Measurements from ENCODE around the gene WWOX. TPM values are rescaled to one million over a fixed set of nuclear protein-coding genes. Genes with fewer than 3 reads are reported as not detected.

The WWOX gene
- total and polyA plus RNA-seq, 2 of the 8 experiments (the other 6 are each of a cell fraction or from before 2014, with no cell fraction given), result 5.4 to 16.7 TPM

GRCh38 chr16:78620291-78620690, 520.8 kb downstream of the WWOX start:
- no peaks in the 10 kb centered on the region for H3K79me1 ChIP-seq (ENCODE audit: low read depth, low read length)
- CTCF ChIA-PET (ENCODE audit: partially characterized antibody), result interaction anchor here (0.6 kb wide), 1 partner anchor 27 kb away, joined by 5 read pairs; no protein-coding TSS in a partner anchor
- no peak overlapping the region for H3K23ac ChIP-seq (ENCODE audit: insufficient read length)
- H3K4me2 ChIP-seq (ENCODE audit: insufficient read depth in 1 of 2, low read depth in 2 of 2, low read length in 2 of 2), result no peak overlapping the region
- no peak overlapping the region for H2BK20ac ChIP-seq (ENCODE audit: low read length)
- H3K18ac ChIP-seq (ENCODE audit: extremely low read depth, low read length), result no peak overlapping the region
- no peak overlapping the region for H3K27ac ChIP-seq (ENCODE audit: low read depth, low read length)
- no peak overlapping the region for H3K4me3 ChIP-seq (ENCODE audit: extremely low read depth in 1 of 4, insufficient read depth in 2 of 4, low read depth in 3 of 4, low read length in 4 of 4)
- no peak overlapping the region for H2BK120ac ChIP-seq (replicated peaks; ENCODE audit: low read depth, low read length)
- H3K23me2 ChIP-seq (ENCODE audit: low read depth, low read length), result no peaks in the 10 kb centered on the region
- no peak overlapping the region for H2BK12ac ChIP-seq (ENCODE audit: low read depth, low read length)
- FAIRE-seq (no peak), DNase-seq (ENCODE audit: low read depth in 1 of 2, low spot score in 2 of 2) (no peak)
- H2AFZ ChIP-seq (ENCODE audit: low read length), result no peak overlapping the region
- TF ChIP-seq SIX5 (IDR thresholded peaks at IDR 0.05; ENCODE audit: low read depth, low read length), result no peak
- no peak for TF ChIP-seq NANOG (IDR thresholded peaks at IDR 0.05; ENCODE audit: insufficient read depth, low read depth, low read length, poor library complexity, severe bottlenecking)
- TF ChIP-seq TCF12 (IDR thresholded peaks at IDR 0.05; ENCODE audit: low read depth, low read length), result no peak
- no peak for TF ChIP-seq SUZ12 (IDR thresholded peaks at IDR 0.05; ENCODE audit: low read length)
- no peak for TF ChIP-seq BRCA1 (IDR thresholded peaks at IDR 0.05; ENCODE audit: low read depth, low read length)
- no peak for TF ChIP-seq ZNF274 (IDR thresholded peaks at IDR 0.05; ENCODE audit: borderline replicate concordance, extremely low read depth, low read length)
- TF ChIP-seq JUN (IDR thresholded peaks at IDR 0.05; ENCODE audit: low read depth, low read length), result no peak
- TF ChIP-seq YY1 (IDR thresholded peaks at IDR 0.05; ENCODE audit: low read depth, low read length), result no peak
- 90% methylated on average over 2 of the region's 2 CpGs; no CpG with 5 or more reads in 1 of the 2 experiments for WGBS, 2 experiments (ENCODE audit: extremely low coverage in 1 of 2, insufficient coverage in 1 of 2, insufficient read length in 1 of 2, insufficient replicate concordance in 2 of 2, low coverage in 1 of 2, low lambda C conversion rate in 2 of 2, missing lambda C conversion rate in 1 of 2)
- peaks cover 4 to 7% of the 10 kb centered on the region in 2 experiments; a peak in 1 of 4 replicates for H3K9me3 ChIP-seq (ENCODE audit: insufficient read depth in 2 of 2, low read depth in 1 of 2, low read length in 1 of 2)
- H4K5ac ChIP-seq (ENCODE audit: insufficient read length, low read depth, low read length), result no peak overlapping the region
- H3K9ac ChIP-seq (replicated peaks in 1 of 4; ENCODE audit: extremely low read depth in 1 of 4, low read depth in 3 of 4, low read length in 3 of 4), result no peak overlapping the region
- H3K79me2 ChIP-seq (ENCODE audit: control insufficient read depth in 1 of 2, insufficient read depth in 2 of 2, low read length in 2 of 2), result no peaks in the 10 kb centered on the region
- no peaks in the 10 kb centered on the region for H3K27me3 ChIP-seq (replicated peaks in 1 of 4; ENCODE audit: control insufficient read depth in 3 of 4, extremely low read depth in 1 of 4, insufficient read depth in 3 of 4, low read length in 3 of 4)
- H4K8ac ChIP-seq (ENCODE audit: extremely low read depth, insufficient read depth, low read length), result no peak overlapping the region
- H4K20me1 ChIP-seq (replicated peaks in 1 of 2; ENCODE audit: control insufficient read depth in 1 of 2, insufficient read depth in 2 of 2, low read length in 2 of 2), result no peaks in the 10 kb centered on the region
- no peak overlapping the region for H3K56ac ChIP-seq (replicated peaks; ENCODE audit: insufficient read length, low read depth, low read length)
- no peak overlapping the region for H4K91ac ChIP-seq (replicated peaks; ENCODE audit: insufficient read length, low read length)
- no peak overlapping the region for H2AK5ac ChIP-seq (ENCODE audit: low read depth, low read length)
- H3K14ac ChIP-seq (ENCODE audit: insufficient read length), result no peak overlapping the region
- H3K4ac ChIP-seq (replicated peaks; ENCODE audit: insufficient read length, low read depth, low read length), result no peak overlapping the region
- H3K4me1 ChIP-seq (replicated peaks in 1 of 4; ENCODE audit: control insufficient read depth in 3 of 4, insufficient read depth in 4 of 4, low read length in 3 of 4), result no peaks in the 10 kb centered on the region
- H2BK15ac ChIP-seq (ENCODE audit: low read length), result no peak overlapping the region
- no peaks in the 10 kb centered on the region for H3K36me3 ChIP-seq (ENCODE audit: control insufficient read depth in 2 of 4, insufficient read depth in 4 of 4, low read length in 3 of 4)
- POLR2A ChIA-PET (ENCODE audit: partially characterized antibody), result no interaction called here
- H2BK5ac ChIP-seq (ENCODE audit: low read depth, low read length), result no peak overlapping the region

Measured in H1 (cell line).